ENCODE measurements around the gene LPIN2. TPM values are rescaled to one million over a fixed set of nuclear protein-coding genes. Genes with fewer than 3 reads are reported as not detected.
"Not testable (repeated sequence)": the region's sequence is repeated elsewhere in the genome, so short reads cannot be mapped to it uniquely, and the experiment has no call there.

Gene LPIN2
- total RNA-seq, 1 experiment from 2014 or later = 25.3 TPM

DNA sequence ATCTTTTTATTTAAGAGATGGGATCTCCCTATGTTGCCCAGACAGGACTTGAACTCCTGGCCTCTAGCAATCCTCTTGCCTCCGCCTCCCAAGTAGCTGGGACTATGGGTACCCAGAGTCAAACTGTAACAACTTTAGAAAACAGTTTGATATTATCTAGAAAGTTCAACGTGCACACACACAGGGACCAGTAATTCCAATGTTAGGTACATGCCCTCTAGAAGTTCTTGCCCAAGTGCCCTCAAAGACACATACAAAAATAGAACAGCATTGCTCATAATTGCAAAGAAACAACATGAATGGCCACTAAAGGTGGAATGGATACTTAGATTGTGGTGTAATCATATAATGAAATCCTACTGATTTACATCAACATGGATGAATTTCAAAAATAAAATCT lies 12.6 kb upstream of the LPIN2 start:
- ChIA-PET CTCF (no interaction called here), POLR2A (no interaction called here)
- Histone ChIP-seq H3K27me3 (replicated peaks; ENCODE audit: control insufficient read depth, insufficient read depth, low read length) (no peaks in the 10 kb centered on the region), H3K4me3 (ENCODE audit: low read depth, low read length) (no peak overlapping the region), H3K36me3 (ENCODE audit: control insufficient read depth, insufficient read depth, low read length) (no peaks in the 10 kb centered on the region), H3K9me3 (no peaks in the 10 kb centered on the region), H3K4me1 (peaks cover 24% of the 10 kb centered on the region)
- H3K27me3 Mint-ChIP-seq (ENCODE audit: insufficient read depth, unreplicated experiment) = no peaks in the 10 kb centered on the region
- H3K4me3 Mint-ChIP-seq (ENCODE audit: unreplicated experiment) = no peak overlapping the region
- no peak for TF ChIP-seq CTCF (IDR thresholded peaks at IDR 0.05; ENCODE audit: insufficient read depth in 1 of 2, low read depth in 1 of 2, low read length in 1 of 2, severe bottlenecking in 1 of 2, unreplicated experiment in 1 of 2)
- H3K36me3 Mint-ChIP-seq (ENCODE audit: insufficient read depth, unreplicated experiment) = no peaks in the 10 kb centered on the region
- BruUV-seq (replicated peaks) = no TSS peak
- no peaks in the 10 kb centered on the region for H3K9me3 Mint-ChIP-seq (ENCODE audit: unreplicated experiment)
- H3K27ac Mint-ChIP-seq (ENCODE audit: unreplicated experiment) = no peak overlapping the region
- no peak for DNase-seq
- H3K4me1 Mint-ChIP-seq (ENCODE audit: low read depth, unreplicated experiment) = peaks cover 25% of the 10 kb centered on the region
- intact Hi-C loops (cut with micrococcal nuclease; ENCODE audit: unreplicated experiment) = no loop called here

- H3K4me3 ChIP-seq (ENCODE audit: low read depth, low read length); H3K27ac Mint-ChIP-seq (ENCODE audit: unreplicated experiment); H3K9me3 ChIP-seq; H3K27me3 Mint-ChIP-seq (ENCODE audit: insufficient read depth, unreplicated experiment); intact Hi-C loops (cut with micrococcal nuclease; ENCODE audit: unreplicated experiment); BruUV-seq (replicated peaks); H3K36me3 Mint-ChIP-seq (ENCODE audit: insufficient read depth, unreplicated experiment); DNase-seq; H3K27me3 ChIP-seq (replicated peaks; ENCODE audit: control insufficient read depth, insufficient read depth, low read length); H3K36me3 ChIP-seq (ENCODE audit: control insufficient read depth, insufficient read depth, low read length); POLR2A ChIA-PET; H3K9me3 Mint-ChIP-seq (ENCODE audit: unreplicated experiment); H3K4me3 Mint-ChIP-seq (ENCODE audit: unreplicated experiment); CTCF ChIA-PET: not testable (repeated sequence)
- H3K4me1 ChIP-seq = peaks cover 24% of the 10 kb centered on the region
- peaks cover 13% of the 10 kb centered on the region for H3K4me1 Mint-ChIP-seq (ENCODE audit: low read depth, unreplicated experiment)
Measured at GRCh38 chr18:3023603-3024002, 10.7 kb upstream of the LPIN2 start.

DNA sequence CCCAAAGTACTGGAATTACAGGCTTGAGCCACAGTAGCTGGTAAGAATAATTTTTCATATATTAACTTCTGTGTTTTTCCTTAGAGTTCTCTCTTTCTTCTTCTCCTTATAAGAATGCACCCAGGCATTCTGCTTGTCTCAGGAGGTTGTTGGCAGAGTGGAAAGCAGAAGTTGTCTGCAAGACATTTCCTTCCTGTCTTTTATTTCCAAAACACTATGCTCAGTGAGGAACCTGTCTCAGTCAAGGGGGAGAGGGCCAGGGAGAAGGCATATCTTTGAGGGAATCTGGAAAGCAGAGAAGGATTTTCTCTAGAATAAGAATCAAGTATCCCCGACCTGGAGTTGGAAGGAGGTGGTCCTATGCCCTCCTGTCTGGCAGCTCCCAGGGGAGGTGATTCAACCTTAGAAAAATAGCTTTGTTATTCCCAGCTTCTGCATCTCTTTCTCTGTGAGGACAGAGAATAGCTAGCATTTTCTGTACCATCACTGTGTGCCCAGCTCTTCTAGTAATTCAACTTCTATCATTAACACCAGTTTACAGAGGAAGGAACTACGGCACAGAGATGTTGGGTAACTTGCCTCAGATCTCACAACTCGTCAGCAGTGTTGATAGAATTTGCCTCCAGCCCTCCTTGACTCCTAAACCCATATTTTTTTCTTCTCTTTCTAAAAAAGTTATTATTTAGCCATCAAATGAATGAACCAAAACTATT lies 3.8 kb upstream of the LPIN2 start:
- Mint-ChIP-seq H3K4me3 (ENCODE audit: unreplicated experiment) (no peak overlapping the region), H3K27me3 (ENCODE audit: insufficient read depth, unreplicated experiment) (no peaks in the 10 kb centered on the region), H3K9me3 (ENCODE audit: unreplicated experiment) (no peaks in the 10 kb centered on the region), H3K36me3 (ENCODE audit: insufficient read depth, unreplicated experiment) (peaks cover 14% of the 10 kb centered on the region), H3K4me1 (ENCODE audit: low read depth, unreplicated experiment) (peaks cover 7% of the 10 kb centered on the region), H3K27ac (ENCODE audit: unreplicated experiment) (no peak overlapping the region)
- H3K4me1 ChIP-seq = peaks cover 18% of the 10 kb centered on the region
- BruUV-seq (replicated peaks) = no TSS peak
- ChIA-PET CTCF (no interaction called here), POLR2A (no interaction called here)
- H3K27me3 ChIP-seq (replicated peaks; ENCODE audit: control insufficient read depth, insufficient read depth, low read length) = no peaks in the 10 kb centered on the region
- intact Hi-C loops (cut with micrococcal nuclease; ENCODE audit: unreplicated experiment) = no loop called here
- no peaks in the 10 kb centered on the region for H3K36me3 ChIP-seq (ENCODE audit: control insufficient read depth, insufficient read depth, low read length)
- no peak for DNase-seq
- no peaks in the 10 kb centered on the region for H3K9me3 ChIP-seq
- no peak for TF ChIP-seq CTCF (IDR thresholded peaks at IDR 0.05; ENCODE audit: insufficient read depth in 1 of 2, low read depth in 1 of 2, low read length in 1 of 2, severe bottlenecking in 1 of 2, unreplicated experiment in 1 of 2)
- no peak overlapping the region for H3K4me3 ChIP-seq (ENCODE audit: low read depth, low read length)

DNA sequence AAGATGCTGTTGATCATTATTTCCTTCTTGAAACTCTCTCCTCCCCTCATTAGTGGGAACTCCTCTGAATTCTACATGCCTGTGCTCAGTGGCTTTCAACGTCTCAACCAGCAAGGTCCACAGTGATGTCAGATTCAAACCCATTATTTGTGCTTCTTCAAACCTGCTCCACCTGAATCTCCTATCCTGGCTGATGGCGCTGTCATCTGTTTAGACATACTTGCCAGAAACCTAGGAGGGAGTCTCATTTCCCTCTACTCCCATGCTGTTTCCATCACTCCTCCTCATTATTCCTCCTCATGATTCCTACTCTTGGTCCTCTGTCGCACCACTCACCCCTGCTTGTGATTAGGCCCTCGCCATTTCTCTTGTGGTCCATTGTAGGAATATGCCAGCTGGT lies 2.9 kb upstream of the LPIN2 start:
- Histone ChIP-seq H3K27me3 (replicated peaks; ENCODE audit: control insufficient read depth, insufficient read depth, low read length) (no peaks in the 10 kb centered on the region), H3K4me1 (peaks cover 18% of the 10 kb centered on the region), H3K4me3 (ENCODE audit: low read depth, low read length) (no peak overlapping the region), H3K36me3 (ENCODE audit: control insufficient read depth, insufficient read depth, low read length) (no peaks in the 10 kb centered on the region), H3K9me3 (no peaks in the 10 kb centered on the region)
- no peak overlapping the region for H3K27ac Mint-ChIP-seq (ENCODE audit: unreplicated experiment)
- no TSS peak for BruUV-seq (replicated peaks)
- no peak for TF ChIP-seq CTCF (IDR thresholded peaks at IDR 0.05; ENCODE audit: insufficient read depth in 1 of 2, low read depth in 1 of 2, low read length in 1 of 2, severe bottlenecking in 1 of 2, unreplicated experiment in 1 of 2)
- ChIA-PET CTCF (no interaction called here), POLR2A (no interaction called here)
- intact Hi-C loops (cut with micrococcal nuclease; ENCODE audit: unreplicated experiment) = no loop called here
- H3K4me3 Mint-ChIP-seq (ENCODE audit: unreplicated experiment) = no peak overlapping the region
- H3K4me1 Mint-ChIP-seq (ENCODE audit: low read depth, unreplicated experiment) = peaks cover 7% of the 10 kb centered on the region
- H3K9me3 Mint-ChIP-seq (ENCODE audit: unreplicated experiment) = no peaks in the 10 kb centered on the region
- no peak for DNase-seq
- H3K36me3 Mint-ChIP-seq (ENCODE audit: insufficient read depth, unreplicated experiment) = peaks cover 15% of the 10 kb centered on the region
- no peaks in the 10 kb centered on the region for H3K27me3 Mint-ChIP-seq (ENCODE audit: insufficient read depth, unreplicated experiment)

Data from Caco-2 (cell line).